HT1080 (cell line): Measurements from ENCODE around the gene ACOT11. TPM values are rescaled to one million over a fixed set of nuclear protein-coding genes. Genes with fewer than 3 reads are reported as not detected.

Experiments used
- DNase-seq: peaks from one replicate; pipeline ENCODE4 v3.0.0-alpha.2; 2015; ENCODE audit warnings: low read depth
- total RNA-seq: library from RNA; depleted of rRNA; stranded (reverse); fragments of >200 nt; shearing (Covaris generic); gene quantifications from 2 replicates; pipeline ENCODE4 v1.2.3, GENCODE V29; 2014

ACOT11 gene
- total RNA-seq, 1 experiment from 2014 or later: 1.9 TPM

GRCh38 chr1:54559771-54560231, 11.8 kb downstream of the ACOT11 start:
- no peak for DNase-seq

GRCh38 chr1:54564312-54565112, 16.5 kb downstream of the ACOT11 start:
- no peak for DNase-seq

- DNase-seq: no peak
These were observed 17.1 kb downstream of the ACOT11 start for GRCh38 chr1:54565113-54565501.

- no peak for DNase-seq
These were observed 18.6 kb downstream of the ACOT11 start for GRCh38 chr1:54566438-54567141.

GRCh38 chr1:54567961-54568360, 19.9 kb downstream of the ACOT11 start:
- no peak for DNase-seq

GRCh38 chr1:54569339-54569738, 21.3 kb downstream of the ACOT11 start:
- DNase-seq: no peak

GRCh38 chr1:54570161-54570560, 22.1 kb downstream of the ACOT11 start:
- DNase-seq: no peak

GRCh38 chr1:54571326-54571725, 23.3 kb downstream of the ACOT11 start:
- DNase-seq: no peak

- peak; percentile 53 for DNase-seq
These were observed 23.9 kb downstream of the ACOT11 start for GRCh38 chr1:54571803-54572541.

- DNase-seq: no peak
These were observed 24.5 kb downstream of the ACOT11 start for GRCh38 chr1:54572542-54572850.

GRCh38 chr1:54574158-54574778, 26.2 kb downstream of the ACOT11 start:
- no peak for DNase-seq

- DNase-seq: no peak
These were observed 27.1 kb downstream of the ACOT11 start for GRCh38 chr1:54575161-54575560.

- no peak for DNase-seq
These were observed 27.7 kb downstream of the ACOT11 start for GRCh38 chr1:54575605-54576290.

- DNase-seq: peak; percentile 11
These were observed 29.6 kb downstream of the ACOT11 start for GRCh38 chr1:54577612-54578011.

- DNase-seq: no peak
These were observed 31.3 kb downstream of the ACOT11 start for GRCh38 chr1:54579337-54579781.

GRCh38 chr1:54580856-54581550, 33.0 kb downstream of the ACOT11 start:
- DNase-seq: no peak

- DNase-seq: peak; percentile 76
These were observed 33.6 kb downstream of the ACOT11 start for GRCh38 chr1:54581621-54582035.

GRCh38 chr1:54582566-54583306, 34.7 kb downstream of the ACOT11 start:
- no peak for DNase-seq

- DNase-seq: no peak
These were observed 35.3 kb downstream of the ACOT11 start for GRCh38 chr1:54583307-54583686.

- no peak for DNase-seq
These were observed 35.8 kb downstream of the ACOT11 start for GRCh38 chr1:54583871-54584270.
